HG03442 (cell line): Measurements from ENCODE around the gene HHIPL2.

ENCODE experiments used
- ATAC-seq: cut with Tn5 transposase; IDR thresholded peaks from one replicate; pipeline ENCODE4 v1.9.1; 2021; ENCODE audit warnings: mild to moderate bottlenecking, moderate library complexity; ENCODE audit not compliant: unreplicated experiment

HHIPL2 gene

GRCh38 chr1:222547944-222548671 lies at the start of gene HHIPL2:
Gene HHIPL2, minus strand, starts transcription at chr1:222548104. Its CDS starts 60 bp downstream, at chr1:222548044.
- ATAC-seq, result no peak

DNA sequence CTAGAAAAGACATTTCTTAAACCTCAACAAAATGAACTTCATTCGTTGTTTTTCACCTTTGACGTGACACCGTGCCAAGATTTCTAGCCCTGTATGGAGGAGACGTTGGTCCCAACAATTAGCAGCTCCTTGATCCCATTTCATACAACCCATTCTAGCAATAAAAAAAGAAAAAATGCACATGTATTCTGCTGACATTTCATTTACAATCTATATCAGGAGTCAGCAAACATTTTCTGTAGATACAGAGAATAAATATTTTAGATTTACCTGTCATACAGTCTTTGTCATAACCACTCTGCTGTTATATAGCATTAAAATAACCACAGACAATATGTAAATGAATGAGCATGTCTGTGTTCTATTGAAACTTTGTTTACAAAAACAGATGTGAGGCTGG lies 48.8 kb upstream of the HHIPL2 start:
- ATAC-seq, result no peak

- ATAC-seq, result no peak
These were observed 46.9 kb upstream of the HHIPL2 start for GRCh38 chr1:222594789-222595188.

DNA sequence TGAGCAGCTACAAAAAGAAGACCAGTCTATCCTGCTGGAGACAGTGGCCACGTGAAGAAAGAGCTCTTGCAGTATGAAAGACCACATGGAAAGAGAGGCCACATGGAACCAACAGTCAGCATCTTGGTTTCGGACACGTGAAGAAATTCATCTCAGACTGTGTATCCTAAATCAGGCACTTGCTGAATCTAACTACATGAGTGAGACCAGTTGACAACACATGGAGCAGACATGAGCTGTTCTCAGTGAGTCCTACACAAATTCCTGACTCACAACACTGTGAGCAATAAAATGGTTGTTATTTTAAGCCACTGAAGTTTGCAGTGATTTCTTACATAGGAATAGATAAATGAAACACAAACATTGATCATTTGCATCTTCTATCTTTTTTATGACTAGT lies 44.3 kb upstream of the HHIPL2 start:
- ATAC-seq, result no peak

GRCh38 chr1:222589462-222590302 lies 41.8 kb upstream of the HHIPL2 start, which contains the start of gene TAF1A:
Gene TAF1A, minus strand, starts transcription at chr1:222589933.
- peak; percentile 98 for ATAC-seq

DNA sequence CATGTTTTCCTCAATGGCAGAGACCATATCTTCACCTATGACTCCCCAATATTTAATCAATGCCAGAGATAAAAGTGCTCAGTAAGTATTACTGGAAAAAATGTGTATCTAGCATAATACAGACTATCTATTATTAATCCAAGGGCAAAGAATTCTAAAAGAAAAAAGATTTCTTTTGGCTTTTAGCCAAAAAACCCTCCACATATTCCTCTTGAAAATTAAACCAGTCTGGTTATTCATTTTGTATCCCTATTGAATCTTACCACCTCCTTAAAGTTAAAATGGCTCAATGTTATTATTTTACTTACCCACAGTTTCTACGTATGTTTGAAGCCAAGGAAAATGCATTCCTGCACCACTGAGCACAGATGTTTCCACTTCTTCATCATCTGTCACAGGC lies 40.2 kb upstream of the HHIPL2 start:
- no peak for ATAC-seq

- ATAC-seq, result no peak
These were observed 38.9 kb upstream of the HHIPL2 start for GRCh38 chr1:222586842-222587241.

DNA sequence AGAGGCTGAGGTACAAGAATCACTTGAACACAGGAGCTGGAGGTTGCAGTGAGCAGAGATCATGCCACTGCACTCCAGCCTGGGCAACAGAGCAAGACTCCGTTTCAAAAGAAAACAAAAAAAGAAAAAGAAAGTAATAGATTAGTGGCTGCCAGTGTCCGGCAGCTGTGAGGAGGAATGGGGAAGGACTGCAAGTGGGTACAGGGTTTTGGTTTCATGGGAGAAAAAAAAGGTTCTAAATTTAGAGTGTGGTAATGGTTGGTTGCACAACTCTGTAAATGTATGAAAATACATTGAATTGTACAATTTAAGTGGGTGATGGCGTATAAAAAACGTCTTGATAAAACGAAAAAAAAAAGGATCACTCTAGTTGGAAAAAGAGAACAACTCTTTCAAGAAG lies 35.2 kb upstream of the HHIPL2 start:
- peak; percentile 70 for ATAC-seq

- peak; percentile 66 for ATAC-seq
These were observed 34.3 kb upstream of the HHIPL2 start for GRCh38 chr1:222582099-222582774.

DNA sequence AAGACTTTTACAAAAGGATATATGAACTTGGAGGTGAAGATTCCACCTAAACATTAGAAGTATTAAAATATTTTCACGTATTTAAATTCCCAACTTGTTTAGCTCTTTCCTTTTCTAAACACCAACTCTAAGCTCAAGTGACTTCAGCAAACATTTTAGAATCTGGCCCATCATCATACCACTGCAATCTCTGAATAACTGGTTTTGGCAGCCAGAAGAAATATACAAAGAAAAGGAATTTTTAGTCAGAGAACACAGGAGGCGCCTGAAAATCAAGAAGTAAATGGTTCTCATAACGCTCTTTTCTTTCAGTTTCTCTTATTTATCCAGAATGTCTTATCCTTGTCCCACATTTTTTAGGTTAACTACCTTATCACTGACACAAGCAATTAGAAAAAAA lies 31.4 kb upstream of the HHIPL2 start:
- ATAC-seq, result no peak

GRCh38 chr1:222570837-222571236 lies 22.9 kb upstream of the HHIPL2 start:
- no peak for ATAC-seq

GRCh38 chr1:222561656-222562055 lies 13.8 kb upstream of the HHIPL2 start:
- no peak for ATAC-seq

- no peak for ATAC-seq
These were observed 9.7 kb upstream of the HHIPL2 start for GRCh38 chr1:222557574-222557973.

GRCh38 chr1:222557148-222557547 lies 9.2 kb upstream of the HHIPL2 start:
- ATAC-seq, result no peak

DNA sequence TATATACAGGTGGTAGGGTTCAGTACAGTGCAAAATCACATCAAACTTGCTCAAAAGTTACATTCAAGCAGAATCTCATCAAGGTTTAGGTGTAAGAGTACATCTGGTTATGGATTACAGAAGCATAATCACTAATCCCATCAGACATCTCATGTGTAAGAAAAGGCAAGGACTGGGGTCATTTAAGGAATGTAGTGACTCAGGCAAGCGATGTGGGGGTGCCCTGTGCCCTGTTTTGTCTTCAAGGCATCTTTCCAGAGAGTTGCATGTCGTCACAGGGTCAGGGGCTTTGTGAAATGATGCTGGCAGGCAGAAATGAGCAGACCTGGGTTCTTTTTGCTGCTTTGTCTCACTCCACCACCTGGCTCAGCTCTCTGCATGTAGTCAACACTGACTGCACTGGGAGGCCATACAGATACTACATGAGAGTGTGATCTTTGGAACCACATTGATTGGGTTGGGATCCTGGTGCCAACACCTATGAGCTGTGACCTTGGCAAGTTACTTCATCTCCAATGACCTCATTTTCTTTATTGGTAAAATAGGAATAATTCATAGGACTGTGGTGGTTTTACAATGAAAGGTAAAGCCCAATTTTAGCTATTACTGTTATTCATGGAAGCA lies 8.2 kb upstream of the HHIPL2 start:
- no peak for ATAC-seq

DNA sequence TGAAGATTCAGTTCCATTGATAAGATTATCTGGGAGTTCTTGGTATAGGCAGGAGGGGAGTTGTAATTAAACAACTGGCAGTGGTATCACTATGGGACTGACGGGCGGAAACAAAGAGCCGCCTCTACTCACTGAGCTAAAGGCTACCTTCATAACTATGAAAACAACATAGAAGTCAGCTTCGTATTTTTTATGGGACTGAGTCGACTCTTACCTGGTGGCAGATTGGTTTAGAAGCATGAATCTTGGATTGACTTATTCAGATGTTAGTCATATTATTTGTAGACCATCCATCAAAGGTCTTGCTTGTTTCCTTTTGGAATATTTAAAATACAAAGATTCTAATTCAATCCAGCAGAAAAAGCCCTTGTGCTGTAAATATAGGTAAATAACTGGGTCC lies 6.3 kb upstream of the HHIPL2 start:
- no peak for ATAC-seq

DNA sequence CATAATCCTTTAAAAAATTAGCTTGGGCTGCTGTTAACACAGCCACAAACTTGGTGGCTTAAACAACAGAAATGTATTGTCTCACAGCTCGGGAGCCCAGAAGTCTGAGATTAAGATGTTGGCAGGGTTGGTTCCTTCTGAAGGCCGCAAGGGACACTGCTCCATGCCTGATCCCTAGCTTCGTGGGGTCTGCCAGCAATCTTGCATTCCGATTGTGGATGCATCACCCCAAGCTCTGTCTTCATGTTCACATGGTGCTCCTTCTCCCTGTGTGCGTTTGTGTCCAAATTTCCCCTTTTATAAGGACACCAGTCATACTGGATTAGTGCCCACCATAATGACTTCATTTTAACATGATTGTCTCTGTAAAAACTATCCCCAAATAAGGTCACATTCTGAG lies 5.0 kb upstream of the HHIPL2 start:
- ATAC-seq, result no peak

- no peak for ATAC-seq
These were observed 667 bp downstream of the HHIPL2 start for GRCh38 chr1:222547260-222547614.

GRCh38 chr1:222546548-222547259 lies 1.2 kb downstream of the HHIPL2 start:
- no peak for ATAC-seq

DNA sequence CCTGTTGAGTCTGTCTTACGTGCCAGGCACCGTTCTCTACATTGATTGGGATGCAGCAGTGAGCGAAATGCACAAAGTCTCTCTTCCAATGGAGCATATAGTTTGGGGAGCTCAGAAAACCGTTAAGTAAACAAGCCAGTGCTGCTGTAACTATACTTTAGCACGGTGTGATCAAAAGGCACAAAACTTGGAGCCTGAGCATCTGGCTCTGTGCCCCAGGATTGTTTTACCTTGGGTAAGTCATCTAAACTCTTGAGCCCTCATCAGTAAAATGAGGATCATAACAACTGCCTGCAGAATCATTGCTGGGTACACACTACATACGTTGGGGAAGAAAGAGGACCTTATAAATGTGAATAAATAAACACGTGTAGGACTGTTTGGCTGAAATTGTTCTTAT lies 1.8 kb downstream of the HHIPL2 start:
- ATAC-seq, result no peak

DNA sequence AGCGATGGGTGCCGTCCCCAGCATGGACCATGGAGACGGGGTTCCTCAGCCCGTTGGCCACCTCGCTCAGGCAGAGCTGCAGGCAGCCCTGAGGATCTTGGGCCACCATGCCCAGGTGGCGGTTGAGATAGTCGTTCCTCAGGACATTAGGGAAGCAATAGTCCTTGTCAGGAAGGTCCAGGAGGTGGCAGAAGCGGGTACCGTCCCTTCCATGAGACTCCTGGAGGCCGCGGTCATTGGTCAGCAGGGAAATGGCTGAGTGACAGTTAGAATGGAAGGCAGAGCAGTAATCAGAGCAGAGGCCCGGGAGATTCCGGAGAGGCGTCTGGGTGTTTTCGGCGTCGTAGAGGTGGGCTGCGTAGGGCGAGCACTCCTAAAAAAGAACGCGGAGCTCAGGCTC lies 4.1 kb downstream of the HHIPL2 start:
- no peak for ATAC-seq
